PC-3 (cell line): ENCODE data around the gene B4GALNT3. TPM values are rescaled to one million over a fixed set of nuclear protein-coding genes. Genes with fewer than 3 reads are reported as not detected.

Source experiments
- ATAC-seq: fragments of 200-7000 bp; cut with Tn5 transposase; 2 replicates; pipeline ENCODE4 v1.9.1; 2020; ENCODE audit warnings: mild to moderate bottlenecking, moderate library complexity
- BruUV-seq: library from RNA; stranded (reverse); fragments of 400-500 nt; replicated peaks from 2 replicates; lab custom pipeline; 2021; lab: Mats Ljungman, UMichigan
- CTCF ChIA-PET: fragments of 300-600 bp; sonication (Branson Sonifier 250); formaldehyde crosslinking; loops from one replicate; lab custom pipeline; 2022; ENCODE audit warnings: antibody characterized with exemption; lab: Charles Lee
- POLR2A ChIA-PET: fragments of 300-600 bp; sonication (Branson Sonifier 250); formaldehyde crosslinking; loops from one replicate; lab custom pipeline; 2022; ENCODE audit warnings: antibody characterized with exemption; ENCODE audit not compliant: unreplicated experiment; lab: Charles Lee
- DNase-seq: peaks from one replicate; pipeline ENCODE4 v3.0.0-alpha.2; 2015
- H2AFZ ChIP-seq: fragments of 300-600 bp; sonication (generic); 2 replicates; pipeline ENCODE4 v1.6.0; 2016; ENCODE audit warnings: antibody characterized with exemption, low read length
- H3F3A ChIP-seq: fragments of 300-600 bp; sonication (generic); one replicate; pipeline ENCODE4 v1.6.0; 2017; ENCODE audit warnings: antibody characterized with exemption, low read length, control low read depth, mild to moderate bottlenecking; ENCODE audit not compliant: unreplicated experiment
- H3K27ac ChIP-seq: fragments of 300-600 bp; sonication (generic); 2 replicates; pipeline ENCODE4 v1.5.1; 2016; ENCODE audit warnings: mild to moderate bottlenecking, low read length
- H3K27me3 ChIP-seq: fragments of 300-600 bp; sonication (generic); 2 replicates; pipeline ENCODE4 v1.6.1; 2016; ENCODE audit warnings: low read length, mixed read lengths
- H3K36me3 ChIP-seq: fragments of 300-600 bp; sonication (generic); 2 replicates; pipeline ENCODE4 v1.6.1; 2016; ENCODE audit warnings: low read depth, mixed run types, low read length, mixed read lengths
- H3K4me1 ChIP-seq: fragments of 300-600 bp; sonication (generic); 2 replicates; pipeline ENCODE4 v1.5.1; 2016; ENCODE audit warnings: low read length; ENCODE audit not compliant: insufficient read depth
- H3K4me2 ChIP-seq: fragments of 300-600 bp; sonication (generic); 2 replicates; pipeline ENCODE4 v1.6.0; 2016; ENCODE audit warnings: low read length
- H3K4me3 ChIP-seq: fragments of 300-600 bp; sonication (generic); 2 replicates; pipeline ENCODE4 v1.5.1; 2016; ENCODE audit warnings: mild to moderate bottlenecking, low read length, mixed read lengths
- H3K79me2 ChIP-seq: fragments of 300-600 bp; sonication (generic); 2 replicates; pipeline ENCODE4 v1.6.1; 2017; ENCODE audit warnings: low read length, mixed read lengths
- H3K9ac ChIP-seq: fragments of 300-600 bp; sonication (generic); 2 replicates; pipeline ENCODE4 v1.6.0; 2016; ENCODE audit warnings: mild to moderate bottlenecking, low read length
- H3K9me2 ChIP-seq: fragments of 300-600 bp; sonication (generic); replicated peaks from 2 replicates; pipeline ENCODE4 v1.6.1; 2016; ENCODE audit warnings: mixed run types, low read length, mixed read lengths
- H3K9me3 ChIP-seq: fragments of 300-600 bp; sonication (generic); 2 replicates; pipeline ENCODE4 v1.6.1; 2016; ENCODE audit warnings: low read length, mixed read lengths
- H4K20me1 ChIP-seq: fragments of 300-600 bp; sonication (generic); 2 replicates; pipeline ENCODE4 v1.6.1; 2016; ENCODE audit warnings: low read length, mixed read lengths
- EZH2 ChIP-seq: fragments of 300-600 bp; sonication (generic); IDR thresholded peaks from one replicate; pipeline ENCODE4 v1.6.1; 2017; ENCODE audit warnings: antibody characterized with exemption, mild to moderate bottlenecking, low read length; ENCODE audit not compliant: unreplicated experiment
- EZH2phosphoT487 ChIP-seq: fragments of 300-600 bp; sonication (generic); IDR thresholded peaks from 2 replicates; pipeline ENCODE4 v1.6.1; 2018; ENCODE audit warnings: mild to moderate bottlenecking, antibody characterized with exemption, low read length, borderline replicate concordance
- intact Hi-C: fragments of 100-400 bp; cut with micrococcal nuclease; formaldehyde crosslinking; loops from 2 replicates; pipeline ENCODE4 v1.9.0; 2023
- total RNA-seq: library from RNA; depleted of rRNA; stranded (reverse); fragments of >200 nt; gene quantifications from 2 replicates; pipeline ENCODE4 v1.2.3, GENCODE V29; 2014
- TF ChIP-seq, protein P1 (sequence below): fragments of 300-600 bp; sonication (generic); conservative IDR thresholded peaks from 2 replicates; pipeline ENCODE4 v1.5.1; 2017; ENCODE audit warnings: antibody characterized with exemption, low read depth, mild to moderate bottlenecking, low read length

The B4GALNT3 gene
- total RNA-seq, 1 experiment from 2014 or later: 3.7 TPM

DNA sequence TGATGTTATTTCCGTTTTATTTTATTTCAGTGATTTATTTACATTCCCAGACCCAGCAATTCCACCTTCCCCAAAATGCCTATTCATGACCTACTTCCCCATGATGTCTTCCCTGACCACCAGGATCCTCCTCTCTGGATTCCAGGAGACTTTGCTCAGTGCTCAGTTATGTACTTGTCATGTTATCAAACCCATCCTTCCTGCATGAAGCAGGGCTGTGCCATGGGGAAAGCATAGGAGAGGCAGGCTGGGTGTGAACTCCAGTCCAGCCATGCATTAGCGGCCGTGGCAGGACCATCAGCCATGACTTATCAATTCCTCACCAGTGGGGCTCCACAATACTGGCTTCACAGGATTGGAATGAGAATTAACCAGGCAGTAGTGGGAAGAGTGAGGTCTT lies 57.8 kb downstream of the B4GALNT3 start:
- Histone ChIP-seq H2AFZ (no peak overlapping the region), H3K27me3 (no peaks in the 10 kb centered on the region), H3K79me2 (no peaks in the 10 kb centered on the region), H3K27ac (no peak overlapping the region), H3F3A (no peaks in the 10 kb centered on the region), H3K9ac (no peak overlapping the region), H3K4me1 (no peaks in the 10 kb centered on the region), H4K20me1 (no peaks in the 10 kb centered on the region), H3K9me2 (no peaks in the 10 kb centered on the region), H3K36me3 (no peaks in the 10 kb centered on the region), H3K4me3 (no peak overlapping the region), H3K4me2 (no peak overlapping the region), H3K9me3 (no peaks in the 10 kb centered on the region)
- POLR2A ChIA-PET: no interaction called here
- no TSS peak for BruUV-seq
- DNase-seq: no peak
- CTCF ChIA-PET: no interaction called here
- ATAC-seq: no peak
- intact Hi-C loops: no loop called here
- TF ChIP-seq EZH2phosphoT487 (no peak), EZH2 (no peak)
- TF ChIP-seq, protein P1, sequence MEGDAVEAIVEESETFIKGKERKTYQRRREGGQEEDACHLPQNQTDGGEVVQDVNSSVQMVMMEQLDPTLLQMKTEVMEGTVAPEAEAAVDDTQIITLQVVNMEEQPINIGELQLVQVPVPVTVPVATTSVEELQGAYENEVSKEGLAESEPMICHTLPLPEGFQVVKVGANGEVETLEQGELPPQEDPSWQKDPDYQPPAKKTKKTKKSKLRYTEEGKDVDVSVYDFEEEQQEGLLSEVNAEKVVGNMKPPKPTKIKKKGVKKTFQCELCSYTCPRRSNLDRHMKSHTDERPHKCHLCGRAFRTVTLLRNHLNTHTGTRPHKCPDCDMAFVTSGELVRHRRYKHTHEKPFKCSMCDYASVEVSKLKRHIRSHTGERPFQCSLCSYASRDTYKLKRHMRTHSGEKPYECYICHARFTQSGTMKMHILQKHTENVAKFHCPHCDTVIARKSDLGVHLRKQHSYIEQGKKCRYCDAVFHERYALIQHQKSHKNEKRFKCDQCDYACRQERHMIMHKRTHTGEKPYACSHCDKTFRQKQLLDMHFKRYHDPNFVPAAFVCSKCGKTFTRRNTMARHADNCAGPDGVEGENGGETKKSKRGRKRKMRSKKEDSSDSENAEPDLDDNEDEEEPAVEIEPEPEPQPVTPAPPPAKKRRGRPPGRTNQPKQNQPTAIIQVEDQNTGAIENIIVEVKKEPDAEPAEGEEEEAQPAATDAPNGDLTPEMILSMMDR: no peak

DNA sequence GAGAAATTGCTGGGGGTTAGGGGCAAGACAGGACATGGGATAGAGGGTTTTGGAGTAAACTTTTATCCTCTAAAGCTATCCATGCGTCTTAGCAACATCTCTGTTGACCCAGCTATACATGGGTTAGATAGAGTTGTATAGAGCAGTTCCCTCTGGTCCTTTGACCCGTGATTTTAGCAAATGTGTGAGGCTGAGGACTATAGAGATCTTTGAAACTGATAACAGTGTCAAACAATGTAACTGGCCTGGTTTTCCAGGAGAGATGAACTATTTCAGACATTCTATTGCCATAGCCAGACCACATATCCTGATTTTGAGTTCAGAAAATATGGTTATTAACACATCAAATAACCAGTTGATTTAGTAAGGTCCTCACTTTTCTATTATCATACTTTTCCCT lies 60.4 kb downstream of the B4GALNT3 start:
- TF ChIP-seq EZH2phosphoT487 (no peak), EZH2 (no peak)
- TF ChIP-seq, protein P1: no peak
- no peak for ATAC-seq
- no peak overlapping the region for H3K9ac ChIP-seq
- no peak overlapping the region for H2AFZ ChIP-seq
- no peaks in the 10 kb centered on the region for H3K9me2 ChIP-seq
- no peak overlapping the region for H3K4me3 ChIP-seq
- CTCF ChIA-PET: no interaction called here
- no peaks in the 10 kb centered on the region for H3K27me3 ChIP-seq
- peaks cover 6% of the 10 kb centered on the region; the same call in 1 of the 2 replicates for H3K4me1 ChIP-seq
- H3K79me2 ChIP-seq: no peaks in the 10 kb centered on the region
- H4K20me1 ChIP-seq: no peaks in the 10 kb centered on the region
- no peak overlapping the region for H3K4me2 ChIP-seq
- no peak overlapping the region for H3K27ac ChIP-seq
- H3K36me3 ChIP-seq: no peaks in the 10 kb centered on the region
- no TSS peak for BruUV-seq
- DNase-seq: no peak
- H3K9me3 ChIP-seq: no peaks in the 10 kb centered on the region
- intact Hi-C loops: no loop called here
- POLR2A ChIA-PET: no interaction called here
- no peaks in the 10 kb centered on the region for H3F3A ChIP-seq

DNA sequence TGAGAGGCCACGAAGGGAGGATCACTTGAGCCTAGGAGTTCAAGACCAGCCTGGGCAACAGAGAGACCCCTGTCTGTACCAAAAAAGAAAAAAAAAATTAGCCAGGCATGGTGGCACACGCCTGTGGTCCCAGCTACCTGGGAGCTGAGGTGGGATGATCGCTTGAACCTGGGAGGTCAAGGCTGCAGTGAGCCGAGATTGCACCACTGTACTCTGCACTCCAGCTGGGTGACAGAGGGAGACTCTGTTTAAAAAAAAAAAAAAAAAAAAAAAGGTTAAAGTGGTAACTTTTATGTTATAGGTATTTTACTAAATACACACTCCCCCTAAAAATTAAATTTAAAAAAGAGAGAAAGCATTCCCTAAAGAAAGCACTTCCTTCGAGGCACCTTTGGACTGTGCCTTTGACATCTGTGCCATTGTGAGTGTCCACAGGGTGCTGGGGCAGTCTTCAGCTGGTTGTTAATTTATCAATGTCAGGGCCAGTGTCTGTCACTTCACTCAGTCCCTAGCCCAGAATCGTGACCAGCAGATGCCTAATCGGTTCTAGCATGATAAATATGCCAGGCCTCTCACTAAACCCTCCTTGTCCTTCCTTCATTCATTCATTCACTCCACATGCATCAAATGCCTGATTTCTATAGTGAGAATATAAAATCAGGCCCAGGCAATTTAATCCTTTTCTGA lies 63.1 kb downstream of the B4GALNT3 start:
- Histone ChIP-seq H4K20me1 (no peaks in the 10 kb centered on the region), H3K9ac (no peak overlapping the region), H3K4me3 (no peak overlapping the region), H3K36me3 (no peaks in the 10 kb centered on the region), H3K27ac (no peak overlapping the region), H2AFZ (no peak overlapping the region), H3K4me2 (no peak overlapping the region), H3K9me2 (no peaks in the 10 kb centered on the region), H3K9me3 (no peaks in the 10 kb centered on the region), H3K4me1 (peaks cover 6% of the 10 kb centered on the region; the same call in 1 of the 2 replicates), H3F3A (no peaks in the 10 kb centered on the region), H3K27me3 (no peaks in the 10 kb centered on the region), H3K79me2 (no peaks in the 10 kb centered on the region)
- CTCF ChIA-PET: no interaction called here
- DNase-seq (no peak), ATAC-seq (no peak)
- no peak for TF ChIP-seq EZH2phosphoT487
- no peak for TF ChIP-seq EZH2
- TF ChIP-seq, protein P1: no peak
- intact Hi-C loops: no loop called here
- POLR2A ChIA-PET: no interaction called here
- no TSS peak for BruUV-seq
